HepG2 (cell line): Measurements from ENCODE around the gene GRID1. TPM values are rescaled to one million over a fixed set of nuclear protein-coding genes. Genes with fewer than 3 reads are reported as not detected.

Source experiments
- ATAC-seq: fragments of 200-7000 bp; cut with Tn5 transposase; 3 replicates; pipeline ENCODE4 v1.9.1; 2020; ENCODE audit warnings: mild to moderate bottlenecking, moderate library complexity
- BruUV-seq: library from RNA; stranded (reverse); fragments of 400-500 nt; replicated peaks from 2 replicates; lab custom pipeline; 2021; lab: Mats Ljungman, UMichigan
- CTCF ChIA-PET: fragments of 300-600 bp; formaldehyde crosslinking; extraction: SDS; loops from one replicate; lab custom pipeline; 2021; ENCODE audit warnings: low total read pairs, inconsistent platforms, low intra/inter-chr PET ratio; lab: Yijun Ruan, JAX
- POLR2A ChIA-PET: fragments of 350-600 bp; sonication (Branson Sonifier 250); formaldehyde crosslinking; loops from one replicate; lab custom pipeline; 2020; ENCODE audit warnings: antibody characterized with exemption, inconsistent platforms; lab: Yijun Ruan, JAX
- DNase-seq: peaks from one replicate; pipeline ENCODE4 v3.0.0-alpha.2; 2015; ENCODE audit warnings: low spot score
- FAIRE-seq: peaks from 3 replicates; lab custom pipeline; 2011; peaks lifted over from hg19 to GRCh38; lab: Jason Lieb, UNC
- H2AFZ ChIP-seq: one replicate; pipeline ENCODE4 v1.6.1; 2011; ENCODE audit warnings: low read length, inconsistent platforms
- H3K27ac ChIP-seq: fragments of 300-600 bp; 3 replicates; pipeline ENCODE4 v1.8.0; 2011; ENCODE audit warnings: mixed run types, mild to moderate bottlenecking, mixed read lengths, low read length, inconsistent platforms; ENCODE audit not compliant: insufficient read depth; ENCODE audit errors: extremely low read length
- H3K27me3 ChIP-seq, 2 experiments: fragments of 200-600 bp in 1 of 2; 2 replicates in 1 of 2; 3 replicates in 1 of 2; pipeline versions ENCODE4 v1.6.0 to v1.8.0; 2011; ENCODE audit warnings: low read length in 2 of 2, mild to moderate bottlenecking in 2 of 2, moderate library complexity in 2 of 2, inconsistent platforms in 1 of 2; ENCODE audit not compliant: insufficient read depth in 2 of 2, control insufficient read depth in 1 of 2
- H3K36me3 ChIP-seq, 2 experiments: fragments of 200-600 bp in 1 of 2; replicated peaks in 1 of 2; 2 replicates in 1 of 2; 3 replicates in 1 of 2; pipeline versions ENCODE4 v1.5.1 to v1.8.0; 2011; ENCODE audit warnings: low read length in 2 of 2, inconsistent platforms in 1 of 2; ENCODE audit not compliant: insufficient read depth in 2 of 2, control insufficient read depth in 1 of 2
- H3K4me1 ChIP-seq: 2 replicates; pipeline ENCODE4 v1.5.1; 2012; ENCODE audit warnings: low read length, inconsistent platforms; ENCODE audit not compliant: insufficient read depth
- H3K4me2 ChIP-seq: 2 replicates; pipeline ENCODE4 v1.6.0; 2011; ENCODE audit warnings: low read depth, low read length, inconsistent platforms
- H3K4me3 ChIP-seq, 3 experiments: fragments of 200-600 bp in 1 of 3; sonication (generic), shearing (Covaris generic) in 1 of 3; replicated peaks in 1 of 3; 2 replicates each; pipeline ENCODE4 v1.5.1; 2011 to 2016; ENCODE audit warnings: low read length in 3 of 3, inconsistent platforms in 2 of 3, low read depth in 2 of 3, mild to moderate bottlenecking in 2 of 3, control low read depth in 1 of 3, mixed read lengths in 1 of 3; ENCODE audit not compliant: insufficient read depth in 1 of 3
- H3K79me2 ChIP-seq: one replicate; pipeline ENCODE4 v1.6.1; 2011; ENCODE audit warnings: low read length, inconsistent platforms; ENCODE audit not compliant: insufficient read depth
- H3K9ac ChIP-seq: 2 replicates; pipeline ENCODE4 v1.6.0; 2011; ENCODE audit warnings: mild to moderate bottlenecking, low read depth, low read length, inconsistent platforms; ENCODE audit not compliant: insufficient read depth
- H3K9me3 ChIP-seq: 2 replicates; pipeline ENCODE4 v1.5.1; 2012; ENCODE audit warnings: mild to moderate bottlenecking, low read length
- H4K20me1 ChIP-seq: 2 replicates; pipeline ENCODE4 v1.6.0; 2011; ENCODE audit warnings: inconsistent platforms, mild to moderate bottlenecking, low read length, moderate library complexity; ENCODE audit not compliant: insufficient read depth
- ASH2L ChIP-seq: fragments of 300-600, 200-600 bp; sonication (generic); IDR thresholded peaks from 2 replicates; pipeline ENCODE4 v1.7.0; 2017; ENCODE audit warnings: low read depth, mild to moderate bottlenecking, moderate library complexity, mixed read lengths, low read length; ENCODE audit not compliant: insufficient read length
- CBFB ChIP-seq: sonication (generic); formaldehyde crosslinking; IDR thresholded peaks from 2 replicates; pipeline ENCODE4 v1.4.0; 2020; ENCODE audit warnings: missing genetic modification reagents
- MIXL1 ChIP-seq: IDR thresholded peaks from 2 replicates; pipeline ENCODE4 v1.6.1; 2016
- MXD4 ChIP-seq: IDR thresholded peaks from 2 replicates; pipeline ENCODE4 v1.6.1; 2016; ENCODE audit warnings: mild to moderate bottlenecking, missing biosample characterization, missing genetic modification reagents
- NR3C1 ChIP-seq: sonication (generic); formaldehyde crosslinking; IDR thresholded peaks from 2 replicates; pipeline ENCODE4 v1.4.0; 2020; ENCODE audit warnings: missing genetic modification reagents
- RERE ChIP-seq: IDR thresholded peaks from 2 replicates; pipeline ENCODE4 v1.6.1; 2016; ENCODE audit warnings: low read depth, missing genetic modification reagents, missing compliant biosample characterization
- SMARCE1 ChIP-seq: fragments of 450-650 bp; IDR thresholded peaks from 2 replicates; pipeline ENCODE4 v1.6.1; 2017; ENCODE audit warnings: borderline replicate concordance
- TBX2 ChIP-seq: sonication (generic); formaldehyde crosslinking; IDR thresholded peaks from 2 replicates; pipeline ENCODE4 v1.5.0; 2020; ENCODE audit warnings: missing genetic modification reagents, mild to moderate bottlenecking, borderline replicate concordance
- TGIF2 ChIP-seq: IDR thresholded peaks from 2 replicates; pipeline ENCODE4 v1.6.1; 2016; ENCODE audit warnings: control low read depth, missing compliant biosample characterization
- ZNF549 ChIP-seq: sonication (generic); formaldehyde crosslinking; IDR thresholded peaks from 2 replicates; pipeline ENCODE4 v1.5.0; 2020; ENCODE audit warnings: missing genetic modification reagents
- ZNF709 ChIP-seq: sonication (generic); formaldehyde crosslinking; IDR thresholded peaks from 2 replicates; pipeline ENCODE4 v1.5.0; 2020; ENCODE audit warnings: mild to moderate bottlenecking, missing genetic modification reagents
- WGBS: methylation state at CpG from one replicate; pipeline ENCODE4 v1.1.6; 2017; ENCODE audit warnings: low lambda C conversion rate; 5-methylcytosine and 5-hydroxymethylcytosine counted together
- in situ Hi-C: cut with HindIII; loops from 2 replicates; pipeline ENCODE4 v1.10.0; 2017; ENCODE audit warnings: low pct_unique_long_range_greater_than_20kb; ENCODE audit not compliant: extremely low pct_ligation_motif_present
- intact Hi-C: fragments of 100-400 bp; cut with micrococcal nuclease; formaldehyde crosslinking; loops from one replicate; pipeline ENCODE4 v1.10.0; 2022; ENCODE audit not compliant: unreplicated experiment
- polyA plus RNA-seq, 8 experiments: library from polyadenylated mRNA; depleted of rRNA in 3 of 8; stranded (reverse) in 7 of 8; unstranded in 1 of 8; fragments of >200 nt; fragmentation: Illumina TruSeq in 4 of 8; extraction: Trizol in 4 of 8; gene quantifications; 2 replicates each; pipeline versions ENCODE4 v1.2.1 to v1.2.3, GENCODE V29; 2011 to 2016; ENCODE audit warnings: low read depth in 4 of 8, missing spikeins in 1 of 8, mixed read lengths in 1 of 8; ENCODE audit not compliant: insufficient read depth in 1 of 8
- total RNA-seq, 5 experiments: library from RNA; depleted of rRNA; stranded (reverse); fragments of >200 nt; fragmentation: Illumina TruSeq; extraction: Trizol; gene quantifications; 2 replicates each; pipeline ENCODE4 v1.2.3, GENCODE V29; 2016; ENCODE audit warnings: low read depth in 1 of 5

Gene GRID1
- total and polyA plus RNA-seq, 2 of the 13 experiments (the other 11 are each of a cell fraction or from before 2014, with no cell fraction given) = 0.05 TPM; not detected in 1

- H3K4me1 ChIP-seq = no peaks in the 10 kb centered on the region
- H3K36me3 ChIP-seq = no peaks in the 10 kb centered on the region
- CTCF ChIA-PET = no interaction called here
- no peak for FAIRE-seq
- no peak overlapping the region for H3K9ac ChIP-seq
- H3K4me3 ChIP-seq = no peak overlapping the region
- no peak for DNase-seq
- H3K27me3 ChIP-seq = no peaks in the 10 kb centered on the region
- TF ChIP-seq SMARCE1 (no peak), NR3C1 (CRISPR knock-in tag) (no peak), ASH2L (no peak)
- no TSS peak for BruUV-seq
- in situ Hi-C loops = no loop called here
- POLR2A ChIA-PET = no interaction called here
- intact Hi-C loops = no loop called here
- 5% methylated on average over 2 of the region's 2 CpGs for WGBS
- no peaks in the 10 kb centered on the region for H3K79me2 ChIP-seq
- no peak overlapping the region for H3K27ac ChIP-seq
- no peaks in the 10 kb centered on the region for H4K20me1 ChIP-seq
- H3K9me3 ChIP-seq = no peaks in the 10 kb centered on the region
- no peak overlapping the region for H2AFZ ChIP-seq
- H3K4me2 ChIP-seq = no peak overlapping the region
- no peak for ATAC-seq
Observed at GRCh38 chr10:86044029-86044428, 322.6 kb downstream of the GRID1 start.

- H3K27me3 ChIP-seq = no peaks in the 10 kb centered on the region
- no peaks in the 10 kb centered on the region for H3K79me2 ChIP-seq
- H3K9me3 ChIP-seq = no peaks in the 10 kb centered on the region
- H3K27ac ChIP-seq = no peak overlapping the region
- no peaks in the 10 kb centered on the region for H3K36me3 ChIP-seq
- WGBS = 57% methylated on average over 1 of the region's 3 CpGs
- no peak for ATAC-seq
- TF ChIP-seq RERE (CRISPR knock-in tag) (no peak), TBX2 (CRISPR knock-in tag) (no peak), CBFB (no peak), MXD4 (CRISPR knock-in tag) (no peak), MIXL1 (CRISPR knock-in tag) (no peak), ZNF549 (CRISPR knock-in tag) (no peak), ZNF709 (CRISPR knock-in tag) (no peak), TGIF2 (CRISPR knock-in tag) (no peak)
- TF ChIP-seq, all 625 proteins: peak for 0
- Histone ChIP-seq H3K4me1 (no peaks in the 10 kb centered on the region), H3K4me3 (no peak overlapping the region), H3K4me2 (no peak overlapping the region), H3K9ac (no peak overlapping the region), H4K20me1 (no peaks in the 10 kb centered on the region), H2AFZ (no peak overlapping the region)
- intact Hi-C loops = no loop called here
- DNase-seq = no peak
- BruUV-seq = no TSS peak
- no peak for FAIRE-seq
- in situ Hi-C loops = no loop called here
- ChIA-PET POLR2A (no interaction called here), CTCF (no interaction called here)
Observed at GRCh38 chr10:86043236-86043635, 323.4 kb downstream of the GRID1 start.
